Measurements from ENCODE around the gene COL13A1. TPM values are rescaled to one million over a fixed set of nuclear protein-coding genes. Genes with fewer than 3 reads are reported as not detected.

The COL13A1 gene
- total RNA-seq, 6 donors from 2014 or later = 4.3 to 21.2 (median 10.4) TPM

DNA sequence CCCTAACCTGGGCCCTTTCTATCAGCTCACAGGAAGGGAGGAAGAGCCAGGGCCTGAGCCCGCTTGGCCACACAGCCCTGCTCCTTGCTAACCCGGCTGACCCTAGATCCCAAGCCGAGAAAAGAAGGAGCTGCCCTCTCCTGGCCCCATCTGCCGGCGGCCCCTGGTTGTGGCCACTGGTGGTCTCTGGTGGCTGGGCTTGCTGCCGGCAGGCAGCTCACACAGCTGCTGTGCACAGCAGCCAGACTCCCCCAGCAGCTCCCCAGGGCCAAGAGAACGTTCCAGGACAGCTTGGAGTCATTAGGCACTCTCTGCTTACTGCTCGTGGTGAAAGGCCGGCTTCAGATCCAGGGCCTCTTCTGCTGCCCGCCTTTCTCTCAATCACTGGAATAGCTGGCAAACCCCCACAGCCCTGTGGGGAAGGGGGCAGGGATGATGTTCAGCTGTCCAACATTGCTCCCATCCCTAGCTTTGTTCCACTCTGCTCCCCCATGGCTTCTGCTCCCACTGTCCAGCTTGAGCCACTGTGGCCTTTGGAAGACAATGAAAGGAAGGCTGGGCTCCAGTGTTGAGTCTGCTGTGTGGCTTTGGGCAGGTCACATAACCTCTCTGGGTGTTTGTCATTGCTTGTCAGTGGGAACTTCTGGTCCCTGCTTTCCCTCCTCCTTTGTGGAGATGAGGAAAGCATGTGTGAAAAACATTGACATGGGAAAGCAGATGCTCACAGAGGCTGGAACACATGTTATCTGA lies 35.4 kb upstream of the COL13A1 start:
- peak; percentile 4 to 39 for ATAC-seq (ENCODE audit: low FRiP score in 2 of 2)
- no peak overlapping the region for H3K4me3 ChIP-seq

DNA sequence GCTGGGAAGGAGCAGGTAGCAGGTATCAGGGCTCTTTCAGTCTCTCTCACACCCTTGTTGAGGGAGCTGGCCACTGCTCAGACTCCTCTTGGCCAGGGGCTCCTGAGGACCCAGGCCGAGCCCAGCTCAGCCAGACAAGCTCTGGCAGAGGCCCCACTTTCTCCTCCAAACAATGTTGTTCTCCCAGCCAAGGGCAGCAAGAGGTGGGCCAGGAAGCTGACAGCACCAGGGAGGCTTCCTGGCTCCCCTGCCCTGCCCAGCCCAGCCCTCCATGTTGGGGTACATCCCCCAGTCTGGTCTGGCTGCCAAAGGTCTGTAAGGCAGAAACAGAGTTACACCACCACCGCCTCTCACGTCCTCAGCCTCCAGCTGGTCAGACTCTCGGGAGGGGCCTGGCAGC lies 33.9 kb upstream of the COL13A1 start:
- Histone ChIP-seq H3K27ac (no peak overlapping the region), H3K27me3 (peaks cover 0 to 2% (median 0%) of the 10 kb centered on the region in 4 donors), H3K4me1 (peaks cover 0 to 5% (median 0%) of the 10 kb centered on the region in 4 donors), H3K9me3 (no peaks in the 10 kb centered on the region), H3K4me3 (no peak overlapping the region), H3K36me3 (no peaks in the 10 kb centered on the region)
- no peak for ATAC-seq (ENCODE audit: low FRiP score in 2 of 2)
- TF ChIP-seq EP300 (IDR thresholded peaks at IDR 0.05) (no peak), POLR2AphosphoS5 (IDR thresholded peaks at IDR 0.05) (no peak), POLR2A (IDR thresholded peaks at IDR 0.05) (no peak)
- TF ChIP-seq, protein P1, sequence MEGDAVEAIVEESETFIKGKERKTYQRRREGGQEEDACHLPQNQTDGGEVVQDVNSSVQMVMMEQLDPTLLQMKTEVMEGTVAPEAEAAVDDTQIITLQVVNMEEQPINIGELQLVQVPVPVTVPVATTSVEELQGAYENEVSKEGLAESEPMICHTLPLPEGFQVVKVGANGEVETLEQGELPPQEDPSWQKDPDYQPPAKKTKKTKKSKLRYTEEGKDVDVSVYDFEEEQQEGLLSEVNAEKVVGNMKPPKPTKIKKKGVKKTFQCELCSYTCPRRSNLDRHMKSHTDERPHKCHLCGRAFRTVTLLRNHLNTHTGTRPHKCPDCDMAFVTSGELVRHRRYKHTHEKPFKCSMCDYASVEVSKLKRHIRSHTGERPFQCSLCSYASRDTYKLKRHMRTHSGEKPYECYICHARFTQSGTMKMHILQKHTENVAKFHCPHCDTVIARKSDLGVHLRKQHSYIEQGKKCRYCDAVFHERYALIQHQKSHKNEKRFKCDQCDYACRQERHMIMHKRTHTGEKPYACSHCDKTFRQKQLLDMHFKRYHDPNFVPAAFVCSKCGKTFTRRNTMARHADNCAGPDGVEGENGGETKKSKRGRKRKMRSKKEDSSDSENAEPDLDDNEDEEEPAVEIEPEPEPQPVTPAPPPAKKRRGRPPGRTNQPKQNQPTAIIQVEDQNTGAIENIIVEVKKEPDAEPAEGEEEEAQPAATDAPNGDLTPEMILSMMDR (IDR thresholded peaks at IDR 0.05) = no peak
- whole genome bisulfite sequencing, 2 donors = 68 to 71% methylated on average over 4 of the region's 4 CpGs
- DNase-seq = no peak

More for the DNA sequence above, 35.4 kb upstream of the COL13A1 start:
- peak overlapping the region in 1 of 4 donors; percentile 23 for H3K27ac ChIP-seq
- H3K9me3 ChIP-seq = no peaks in the 10 kb centered on the region
- no peaks in the 10 kb centered on the region for H3K36me3 ChIP-seq
- peaks cover 0 to 2% (median 0%) of the 10 kb centered on the region in 4 donors for H3K27me3 ChIP-seq
- TF ChIP-seq, protein P1 (IDR thresholded peaks at IDR 0.05) = no peak
- TF ChIP-seq POLR2AphosphoS5 (IDR thresholded peaks at IDR 0.05) = no peak
- no peak for TF ChIP-seq POLR2A (IDR thresholded peaks at IDR 0.05)
- TF ChIP-seq EP300 (IDR thresholded peaks at IDR 0.05) = no peak
- H3K4me1 ChIP-seq = peaks cover 0 to 5% (median 0%) of the 10 kb centered on the region in 4 donors
- WGBS, 2 donors = 70 to 75% methylated on average over 9 to 10 of the region's 10 CpGs
- peak in 1 of 2 donors; percentile 70 for DNase-seq

DNA sequence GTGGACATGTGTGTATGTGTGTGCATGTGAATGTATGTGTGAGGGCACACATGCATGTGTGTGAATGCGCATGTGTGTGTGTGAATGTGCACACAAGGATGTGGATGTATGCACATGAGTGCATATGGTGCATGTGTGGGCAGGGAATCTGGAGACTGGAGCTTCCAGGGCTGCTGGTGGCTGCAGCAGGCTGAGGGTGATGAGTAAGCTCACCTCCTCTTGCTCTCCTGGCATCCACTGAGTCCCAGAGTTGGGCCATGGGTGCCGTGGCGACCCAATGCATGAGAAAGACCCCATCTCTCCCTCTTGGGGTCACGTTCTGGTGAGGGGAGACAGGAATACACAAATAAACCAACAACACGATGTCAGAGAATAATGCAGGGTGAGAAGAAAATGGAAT lies 33.3 kb upstream of the COL13A1 start:
- Histone ChIP-seq H3K4me1 (peaks cover 0 to 5% (median 0%) of the 10 kb centered on the region in 4 donors), H3K27ac (peak overlapping the region in 1 of 4 donors; percentile 52), H3K27me3 (peaks cover 0 to 2% (median 0%) of the 10 kb centered on the region in 4 donors), H3K4me3 (no peak overlapping the region), H3K36me3 (no peaks in the 10 kb centered on the region), H3K9me3 (no peaks in the 10 kb centered on the region)
- no peak for DNase-seq
- TF ChIP-seq, protein P1 (IDR thresholded peaks at IDR 0.05) = no peak
- TF ChIP-seq EP300 (IDR thresholded peaks at IDR 0.05) (no peak), POLR2AphosphoS5 (IDR thresholded peaks at IDR 0.05) (no peak), POLR2A (IDR thresholded peaks at IDR 0.05) (no peak)
- WGBS, 2 donors = 80 to 85% methylated on average over 5 of the region's 5 CpGs
- ATAC-seq (ENCODE audit: low FRiP score in 2 of 2) = no peak

- H3K27ac ChIP-seq = peak overlapping the region in 2 of 4 donors; percentile 10 to 52
- H3K36me3 ChIP-seq = no peaks in the 10 kb centered on the region
- DNase-seq (no peak), ATAC-seq (ENCODE audit: low FRiP score in 2 of 2) (no peak)
- H3K4me3 ChIP-seq = no peak overlapping the region
- H3K27me3 ChIP-seq = peaks cover 0 to 2% (median 0%) of the 10 kb centered on the region in 4 donors
- no peak for TF ChIP-seq POLR2AphosphoS5 (IDR thresholded peaks at IDR 0.05)
- no peak for TF ChIP-seq POLR2A (IDR thresholded peaks at IDR 0.05)
- no peak for TF ChIP-seq EP300 (IDR thresholded peaks at IDR 0.05)
- TF ChIP-seq, protein P1 (IDR thresholded peaks at IDR 0.05) = no peak
- 66 to 67% methylated on average over 10 of the region's 10 CpGs for WGBS, 2 donors
- H3K4me1 ChIP-seq = peaks cover 0 to 5% (median 0%) of the 10 kb centered on the region in 4 donors
- H3K9me3 ChIP-seq = no peaks in the 10 kb centered on the region
Measured at GRCh38 chr10:69769395-69769992, 32.2 kb upstream of the COL13A1 start.

Data from upper lobe of left lung (tissue), 6 donors.